HepG2 (cell line): ENCODE results near the gene CTAG1A. TPM values are rescaled to one million over a fixed set of nuclear protein-coding genes. Genes with fewer than 3 reads are reported as not detected.

Experiments used
- CREB1 ChIP-seq, 2 experiments: fragments of 450-650 bp in 1 of 2; IDR thresholded peaks; 2 replicates each; pipeline ENCODE4 v1.6.1; 2016 to 2017; ENCODE audit warnings: control low read depth in 1 of 2, mild to moderate bottlenecking in 1 of 2, missing compliant biosample characterization in 1 of 2, missing genetic modification characterization in 1 of 2
- DBP ChIP-seq: sonication (generic); formaldehyde crosslinking; IDR thresholded peaks from 2 replicates; pipeline ENCODE4 v1.4.0; 2020; ENCODE audit warnings: missing genetic modification reagents; ENCODE audit errors: not compliant biosample characterization
- FLYWCH1 ChIP-seq: sonication (generic); formaldehyde crosslinking; IDR thresholded peaks from 2 replicates; pipeline ENCODE4 v1.8.1; 2023; ENCODE audit warnings: mild to moderate bottlenecking, missing genetic modification reagents
- FOXA1 ChIP-seq, 2 experiments: fragments of 450-650 bp in 1 of 2; sonication (generic) in 1 of 2; formaldehyde crosslinking in 1 of 2; IDR thresholded peaks; 2 replicates each; pipeline versions ENCODE4 v1.4.0 to v1.6.1; 2016 to 2020; ENCODE audit warnings: missing genetic modification reagents in 1 of 2
- FOXM1 ChIP-seq: sonication (generic); formaldehyde crosslinking; IDR thresholded peaks from 2 replicates; pipeline ENCODE4 v1.5.0; 2020; ENCODE audit warnings: missing genetic modification reagents
- HNF4A ChIP-seq: sonication (generic); formaldehyde crosslinking; IDR thresholded peaks from 2 replicates; pipeline ENCODE4 v1.4.0; 2020; ENCODE audit warnings: missing genetic modification reagents
- KMT2B ChIP-seq: IDR thresholded peaks from 2 replicates; pipeline ENCODE4 v1.6.1; 2016; ENCODE audit warnings: missing genetic modification reagents, missing compliant biosample characterization
- SP2 ChIP-seq: sonication (generic); formaldehyde crosslinking; IDR thresholded peaks from 2 replicates; pipeline ENCODE4 v1.5.1; 2020; ENCODE audit warnings: mild to moderate bottlenecking, missing genetic modification reagents
- SRSF1 ChIP-seq: fragments of 200-400 bp; formaldehyde crosslinking; optimal IDR thresholded peaks from 2 replicates; pipeline ENCODE3; 2017; ENCODE audit warnings: mild to moderate bottlenecking, low read depth, low read length, moderate library complexity
- THAP8 ChIP-seq: sonication (generic); formaldehyde crosslinking; IDR thresholded peaks from 2 replicates; pipeline ENCODE4 v1.5.1; 2020; ENCODE audit warnings: missing genetic modification reagents, mild to moderate bottlenecking, borderline replicate concordance
- U2AF1 ChIP-seq: fragments of 200-400 bp; formaldehyde crosslinking; optimal IDR thresholded peaks from 2 replicates; pipeline ENCODE3; 2017; ENCODE audit warnings: mild to moderate bottlenecking, low read depth, low read length
- ZNF30 ChIP-seq: sonication (generic); formaldehyde crosslinking; IDR thresholded peaks from 2 replicates; pipeline ENCODE4 v1.5.0; 2020; ENCODE audit warnings: mild to moderate bottlenecking, missing genetic modification reagents
- ZNF318 ChIP-seq: sonication (generic); formaldehyde crosslinking; IDR thresholded peaks from 2 replicates; pipeline ENCODE4 v1.4.0; 2020; ENCODE audit warnings: mild to moderate bottlenecking, missing genetic modification reagents
- ZNF354B ChIP-seq: sonication (generic); formaldehyde crosslinking; IDR thresholded peaks from 2 replicates; pipeline ENCODE4 v1.8.0; 2022; ENCODE audit warnings: mild to moderate bottlenecking, missing genetic modification reagents
- ZNF382 ChIP-seq: sonication (generic); formaldehyde crosslinking; IDR thresholded peaks from 2 replicates; pipeline ENCODE4 v1.5.0; 2020; ENCODE audit warnings: missing genetic modification reagents, mild to moderate bottlenecking, borderline replicate concordance
- ZNF44 ChIP-seq: sonication (generic); formaldehyde crosslinking; IDR thresholded peaks from 2 replicates; pipeline ENCODE4 v1.5.1; 2020; ENCODE audit warnings: mild to moderate bottlenecking, missing genetic modification reagents
- ZNF773 ChIP-seq: sonication (generic); formaldehyde crosslinking; IDR thresholded peaks from 2 replicates; pipeline ENCODE4 v1.4.0; 2020; ENCODE audit warnings: missing genetic modification reagents, borderline replicate concordance
- polyA plus RNA-seq, 8 experiments: library from polyadenylated mRNA; depleted of rRNA in 3 of 8; stranded (reverse) in 7 of 8; unstranded in 1 of 8; fragments of >200 nt; fragmentation: Illumina TruSeq in 4 of 8; extraction: Trizol in 4 of 8; gene quantifications; 2 replicates each; pipeline versions ENCODE4 v1.2.1 to v1.2.3, GENCODE V29; 2011 to 2016; ENCODE audit warnings: low read depth in 4 of 8, missing spikeins in 1 of 8, mixed read lengths in 1 of 8; ENCODE audit not compliant: insufficient read depth in 1 of 8
- total RNA-seq, 5 experiments: library from RNA; depleted of rRNA; stranded (reverse); fragments of >200 nt; fragmentation: Illumina TruSeq; extraction: Trizol; gene quantifications; 2 replicates each; pipeline ENCODE4 v1.2.3, GENCODE V29; 2016; ENCODE audit warnings: low read depth in 1 of 5
- TF ChIP-seq, protein P1 (sequence below): sonication (generic); formaldehyde crosslinking; IDR thresholded peaks from 2 replicates; pipeline ENCODE4 v1.9.0; 2021; ENCODE audit warnings: missing genetic modification reagents, mild to moderate bottlenecking, borderline replicate concordance

The CTAG1A gene
- total and polyA plus RNA-seq, 2 of the 13 experiments (the other 11 are each of a cell fraction or from before 2014, with no cell fraction given): not detected

DNA sequence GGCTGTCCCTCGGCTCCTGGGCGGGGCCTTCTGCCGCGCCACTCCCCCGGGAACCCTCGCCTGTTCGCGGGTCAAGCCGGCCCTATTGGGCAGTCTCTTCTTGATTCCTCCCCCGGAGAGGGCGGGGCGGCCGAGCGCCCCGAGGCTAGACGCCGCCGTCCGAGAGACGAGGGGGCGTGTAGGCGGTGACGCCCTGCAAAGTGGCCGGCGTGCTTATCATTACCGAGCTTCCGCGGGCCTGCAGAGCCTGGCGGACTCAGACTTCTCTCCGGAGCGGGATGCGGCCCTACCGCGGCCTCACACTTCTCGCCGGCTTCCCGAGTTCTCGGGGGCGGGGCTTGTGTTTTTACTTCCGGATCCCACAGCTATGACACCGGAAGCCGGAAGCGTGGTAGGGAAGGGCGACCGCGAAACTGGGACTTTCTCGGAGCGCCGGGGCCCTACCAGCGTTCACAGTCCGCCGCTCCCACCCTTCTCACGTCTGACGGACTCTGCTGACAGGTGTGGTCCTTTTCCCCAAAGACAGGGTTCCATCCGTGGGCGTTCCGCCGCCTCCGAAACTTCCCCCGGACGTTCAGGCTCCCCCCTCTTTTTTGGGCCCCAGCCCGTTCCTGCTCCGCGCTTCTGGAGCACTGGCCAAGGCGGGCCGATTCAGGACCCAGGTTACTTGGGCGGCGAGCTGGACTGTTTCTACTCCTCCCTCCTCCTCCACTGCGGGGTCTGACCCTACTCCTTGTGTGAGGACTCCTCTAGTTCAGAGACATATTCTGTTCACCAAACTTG, 37.5 kb upstream of the CTAG1A start, which contains the start of gene IKBKG (continued):
- no peak for TF ChIP-seq DBP (CRISPR knock-in tag)
- no peak for TF ChIP-seq ZNF318 (CRISPR knock-in tag)
- no peak for TF ChIP-seq FOXA1 (IDR thresholded peaks at IDR 0.05)
- TF ChIP-seq FOXA1 (CRISPR knock-in tag; IDR thresholded peaks at IDR 0.05): no peak
- no peak for TF ChIP-seq ZNF382 (CRISPR knock-in tag)
- no peak for TF ChIP-seq ZNF44 (CRISPR knock-in tag)
- TF ChIP-seq SP2 (CRISPR knock-in tag): peak; percentile 77
- TF ChIP-seq ZNF354B (CRISPR knock-in tag): no peak
- no peak for TF ChIP-seq FLYWCH1
- TF ChIP-seq ZNF30: no peak
- no peak for TF ChIP-seq FOXM1
- TF ChIP-seq ZNF773 (CRISPR knock-in tag): no peak
- peak; percentile 40; the same call in 1 of the 2 replicates for TF ChIP-seq KMT2B
- TF ChIP-seq SRSF1: peak; percentile 36
- no peak for TF ChIP-seq HNF4A (CRISPR knock-in tag)
- TF ChIP-seq U2AF1: no peak
- 0 out of 2 replicates have a peak, but pooled peaks have one; percentile 29 for TF ChIP-seq CREB1 (IDR thresholded peaks at IDR 0.05)
- TF ChIP-seq CREB1 (CRISPR knock-in tag; IDR thresholded peaks at IDR 0.05): no peak
- TF ChIP-seq, protein P1, sequence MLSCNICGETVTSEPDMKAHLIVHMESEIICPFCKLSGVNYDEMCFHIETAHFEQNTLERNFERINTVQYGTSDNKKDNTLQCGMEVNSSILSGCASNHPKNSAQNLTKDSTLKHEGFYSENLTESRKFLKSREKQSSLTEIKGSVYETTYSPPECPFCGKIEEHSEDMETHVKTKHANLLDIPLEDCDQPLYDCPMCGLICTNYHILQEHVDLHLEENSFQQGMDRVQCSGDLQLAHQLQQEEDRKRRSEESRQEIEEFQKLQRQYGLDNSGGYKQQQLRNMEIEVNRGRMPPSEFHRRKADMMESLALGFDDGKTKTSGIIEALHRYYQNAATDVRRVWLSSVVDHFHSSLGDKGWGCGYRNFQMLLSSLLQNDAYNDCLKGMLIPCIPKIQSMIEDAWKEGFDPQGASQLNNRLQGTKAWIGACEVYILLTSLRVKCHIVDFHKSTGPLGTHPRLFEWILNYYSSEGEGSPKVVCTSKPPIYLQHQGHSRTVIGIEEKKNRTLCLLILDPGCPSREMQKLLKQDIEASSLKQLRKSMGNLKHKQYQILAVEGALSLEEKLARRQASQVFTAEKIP (CRISPR knock-in tag): no peak
- TF ChIP-seq THAP8 (CRISPR knock-in tag): no peak
